H1 (cell line): Measurements from ENCODE around the gene NKAIN2. TPM values are rescaled to one million over a fixed set of nuclear protein-coding genes. Genes with fewer than 3 reads are reported as not detected.
A peak's percentile ranks its signal among the peaks of the same experiment; 100 is the strongest.

Source experiments
- CTCF ChIA-PET: fragments of 300-600 bp; sonication (Branson Sonifier 250); formaldehyde crosslinking; loops from one replicate; lab custom pipeline; 2021; ENCODE audit not compliant: partially characterized antibody; lab: Charles Lee
- POLR2A ChIA-PET: fragments of 300-600 bp; sonication (Branson Sonifier 250); formaldehyde crosslinking; loops from one replicate; lab custom pipeline; 2021; ENCODE audit warnings: inconsistent platforms; ENCODE audit not compliant: partially characterized antibody; lab: Charles Lee
- DNase-seq, 2 experiments: peaks; one replicate each; pipeline versions ENCODE4 v3.0.0 to v3.0.0-alpha.2; 2010 to 2022; ENCODE audit warnings: low spot score in 2 of 2, low read depth in 1 of 2, mixed read lengths in 1 of 2
- FAIRE-seq: peaks from 2 replicates; lab custom pipeline; 2011; peaks lifted over from hg19 to GRCh38; lab: Jason Lieb, UNC
- H2AFZ ChIP-seq: 2 replicates; pipeline ENCODE4 v1.8.1; 2012; ENCODE audit warnings: low read length, inconsistent platforms
- H2AK5ac ChIP-seq: 2 replicates; pipeline ENCODE4 v1.6.1; 2013; ENCODE audit warnings: low read depth, low read length
- H2BK120ac ChIP-seq: replicated peaks from 2 replicates; pipeline ENCODE3; 2013; ENCODE audit warnings: low read depth, low read length, inconsistent platforms
- H2BK12ac ChIP-seq: 2 replicates; pipeline ENCODE4 v1.6.1; 2013; ENCODE audit warnings: low read depth, low read length
- H2BK15ac ChIP-seq: 2 replicates; pipeline ENCODE4 v1.6.1; 2013; ENCODE audit warnings: low read length
- H2BK20ac ChIP-seq: 2 replicates; pipeline ENCODE4 v1.6.1; 2013; ENCODE audit warnings: low read length
- H2BK5ac ChIP-seq: 2 replicates; pipeline ENCODE4 v1.6.1; 2013; ENCODE audit warnings: low read depth, low read length
- H3K14ac ChIP-seq: 2 replicates; pipeline ENCODE4 v1.6.1; 2013; ENCODE audit warnings: inconsistent platforms; ENCODE audit not compliant: insufficient read length
- H3K18ac ChIP-seq: 2 replicates; pipeline ENCODE4 v1.6.1; 2013; ENCODE audit warnings: low read length; ENCODE audit errors: extremely low read depth
- H3K23ac ChIP-seq: 2 replicates; pipeline ENCODE4 v1.6.1; 2013; ENCODE audit warnings: inconsistent platforms; ENCODE audit not compliant: insufficient read length
- H3K23me2 ChIP-seq: 2 replicates; pipeline ENCODE4 v1.6.1; 2013; ENCODE audit warnings: low read depth, low read length
- H3K27ac ChIP-seq: 2 replicates; pipeline ENCODE4 v1.6.1; 2011; ENCODE audit warnings: low read depth, low read length, inconsistent platforms
- H3K27me3 ChIP-seq, 4 experiments: replicated peaks in 1 of 4; 1 replicate in 1 of 4; 2 replicates in 3 of 4; pipeline versions ENCODE4 v1.6.1 to v1.8.1; 2011 to 2013; ENCODE audit warnings: low read length in 3 of 4, mild to moderate bottlenecking in 3 of 4, inconsistent platforms in 2 of 4, mixed read lengths in 2 of 4, moderate library complexity in 1 of 4; ENCODE audit not compliant: control insufficient read depth in 3 of 4, insufficient read depth in 3 of 4; ENCODE audit errors: extremely low read depth in 1 of 4
- H3K36me3 ChIP-seq, 4 experiments: 2 replicates each; pipeline versions ENCODE4 v1.6.1 to v1.8.1; 2011 to 2013; ENCODE audit warnings: mild to moderate bottlenecking in 4 of 4, low read length in 3 of 4, moderate library complexity in 2 of 4, control low read depth in 1 of 4, inconsistent platforms in 1 of 4; ENCODE audit not compliant: insufficient read depth in 4 of 4, control insufficient read depth in 2 of 4
- H3K4ac ChIP-seq: replicated peaks from 2 replicates; pipeline ENCODE3; 2013; ENCODE audit warnings: low read length, low read depth, mixed read lengths, inconsistent platforms; ENCODE audit not compliant: insufficient read length
- H3K4me1 ChIP-seq, 4 experiments: replicated peaks in 1 of 4; 1 replicate in 1 of 4; 2 replicates in 3 of 4; pipeline versions ENCODE4 v1.6.1 to v1.8.1; 2011 to 2013; ENCODE audit warnings: low read length in 3 of 4, inconsistent platforms in 2 of 4, mixed read lengths in 1 of 4; ENCODE audit not compliant: insufficient read depth in 4 of 4, control insufficient read depth in 3 of 4
- H3K4me2 ChIP-seq, 2 experiments: 2 replicates each; pipeline versions ENCODE4 v1.6.1 to v1.8.1; 2011 to 2013; ENCODE audit warnings: low read depth in 2 of 2, low read length in 2 of 2, control low read depth in 1 of 2, inconsistent platforms in 1 of 2, mild to moderate bottlenecking in 1 of 2; ENCODE audit not compliant: insufficient read depth in 1 of 2
- H3K4me3 ChIP-seq, 4 experiments: fragments of 200-600, 300-600 bp in 1 of 4; sonication (generic), shearing (Covaris generic), sonication (Bioruptor Twin) in 1 of 4; 2 replicates each; pipeline versions ENCODE4 v1.5.1 to v1.8.1; 2011 to 2016; ENCODE audit warnings: low read length in 4 of 4, low read depth in 3 of 4, control low read depth in 2 of 4, inconsistent platforms in 2 of 4, mild to moderate bottlenecking in 2 of 4, mixed read lengths in 1 of 4, moderate library complexity in 1 of 4; ENCODE audit not compliant: insufficient read depth in 2 of 4; ENCODE audit errors: extremely low read depth in 1 of 4
- H3K56ac ChIP-seq: replicated peaks from 2 replicates; pipeline ENCODE3; 2013; ENCODE audit warnings: low read depth, mild to moderate bottlenecking, mixed read lengths, low read length, inconsistent platforms; ENCODE audit not compliant: insufficient read length
- H3K79me1 ChIP-seq: 2 replicates; pipeline ENCODE4 v1.6.1; 2013; ENCODE audit warnings: low read depth, low read length, control low read depth
- H3K79me2 ChIP-seq, 2 experiments: 2 replicates each; pipeline versions ENCODE4 v1.6.1 to v1.8.1; 2012 to 2013; ENCODE audit warnings: low read length in 2 of 2, mild to moderate bottlenecking in 2 of 2, inconsistent platforms in 1 of 2; ENCODE audit not compliant: insufficient read depth in 2 of 2, control insufficient read depth in 1 of 2
- H3K9ac ChIP-seq, 4 experiments: replicated peaks in 1 of 4; 1 replicate in 1 of 4; 2 replicates in 3 of 4; pipeline versions ENCODE4 v1.6.1 to v1.8.1; 2011 to 2013; ENCODE audit warnings: low read depth in 3 of 4, low read length in 3 of 4, control low read depth in 2 of 4, mild to moderate bottlenecking in 2 of 4, moderate library complexity in 2 of 4, inconsistent platforms in 1 of 4; ENCODE audit errors: extremely low read depth in 1 of 4
- H3K9me3 ChIP-seq, 2 experiments: 2 replicates each; pipeline versions ENCODE4 v1.6.1 to v1.8.1; 2012 to 2013; ENCODE audit warnings: mild to moderate bottlenecking in 2 of 2, moderate library complexity in 2 of 2, control low read depth in 1 of 2, inconsistent platforms in 1 of 2, low read depth in 1 of 2, low read length in 1 of 2, mixed read lengths in 1 of 2; ENCODE audit not compliant: insufficient read depth in 2 of 2
- H4K20me1 ChIP-seq, 2 experiments: replicated peaks in 1 of 2; 2 replicates each; pipeline versions ENCODE3 to v1.8.1; 2011 to 2013; ENCODE audit warnings: inconsistent platforms in 2 of 2, low read length in 2 of 2, mild to moderate bottlenecking in 1 of 2; ENCODE audit not compliant: insufficient read depth in 2 of 2, control insufficient read depth in 1 of 2
- H4K5ac ChIP-seq: 2 replicates; pipeline ENCODE4 v1.6.1; 2013; ENCODE audit warnings: low read length, low read depth, mixed read lengths, inconsistent platforms; ENCODE audit not compliant: insufficient read length
- H4K8ac ChIP-seq: 2 replicates; pipeline ENCODE4 v1.8.0; 2013; ENCODE audit warnings: mild to moderate bottlenecking, moderate library complexity, low read length, inconsistent platforms; ENCODE audit not compliant: insufficient read depth; ENCODE audit errors: extremely low read depth
- H4K91ac ChIP-seq: replicated peaks from 2 replicates; pipeline ENCODE3; 2013; ENCODE audit warnings: low read length, mixed read lengths, inconsistent platforms; ENCODE audit not compliant: insufficient read length
- BRCA1 ChIP-seq: IDR thresholded peaks from 2 replicates; pipeline ENCODE4 v1.6.1; 2012; ENCODE audit warnings: low read depth, low read length, improper control_type of control experiment
- E2F6 ChIP-seq: IDR thresholded peaks from 2 replicates; pipeline ENCODE4 v1.6.1; 2012; ENCODE audit warnings: inconsistent platforms
- YY1 ChIP-seq: IDR thresholded peaks from 2 replicates; pipeline ENCODE4 v1.6.1; 2011; ENCODE audit warnings: low read depth, mild to moderate bottlenecking, low read length
- WGBS, 2 experiments: shearing (Covaris generic) in 1 of 2; methylation state at CpG; one replicate each; pipeline versions ENCODE4 v1.1.6 to v1.1.7; 2013 to 2015; ENCODE audit warnings: low lambda C conversion rate in 2 of 2, mixed read lengths in 2 of 2, inconsistent platforms in 1 of 2, low coverage in 1 of 2, missing lambda C conversion rate in 1 of 2; ENCODE audit not compliant: insufficient replicate concordance in 2 of 2, insufficient coverage in 1 of 2, insufficient read length in 1 of 2; ENCODE audit errors: extremely low coverage in 1 of 2, missing lambda C conversion rate in 1 of 2; 5-methylcytosine and 5-hydroxymethylcytosine counted together
- polyA plus RNA-seq, 7 experiments: library from polyadenylated mRNA; depleted of rRNA in 3 of 7; stranded (reverse) in 5 of 7; unstranded in 2 of 7; fragments of >200 nt in 5 of 7; fragments of 200-250 nt in 2 of 7; gene quantifications; 1 replicate in 5 of 7; 2 replicates in 1 of 7; 4 replicates in 1 of 7; pipeline versions ENCODE4 v1.2.1 to v1.2.3, GENCODE V29; 2011 to 2013; ENCODE audit warnings: missing spikeins in 2 of 7, mixed read lengths in 2 of 7
- total RNA-seq: library from RNA; stranded (reverse); fragmentation: NEBNext Ultra II Directional; extraction: Animal tissue kit (Norgen Biotek cat#: 25700); gene quantifications from 2 replicates; pipeline ENCODE4 v1.2.1, GENCODE V29; 2021
- TF ChIP-seq, protein P1 (sequence below): IDR thresholded peaks from 2 replicates; pipeline ENCODE4 v1.6.1; 2011; ENCODE audit warnings: low read length, improper control_type of control experiment

Gene NKAIN2
- total and polyA plus RNA-seq, 2 of the 8 experiments (the other 6 are each of a cell fraction or from before 2014, with no cell fraction given): 0.20 to 0.34 TPM

GRCh38 chr6:124770784-124771183 lies 967.1 kb downstream of the NKAIN2 start:
- Histone ChIP-seq H3K9me3 (no peaks in the 10 kb centered on the region), H3K79me1 (no peaks in the 10 kb centered on the region), H3K4me2 (no peak overlapping the region), H4K5ac (no peak overlapping the region), H2BK20ac (no peak overlapping the region), H3K14ac (no peak overlapping the region), H3K4me3 (no peak overlapping the region), H3K27me3 (no peaks in the 10 kb centered on the region), H3K9ac (no peak overlapping the region), H3K56ac (peak overlapping the region; percentile 6), H2BK15ac (no peak overlapping the region), H3K18ac (no peak overlapping the region), H2AFZ (no peak overlapping the region), H3K79me2 (no peaks in the 10 kb centered on the region), H4K8ac (no peak overlapping the region), H3K27ac (no peak overlapping the region), H3K4ac (no peak overlapping the region), H3K23me2 (no peaks in the 10 kb centered on the region), H3K23ac (no peak overlapping the region), H2AK5ac (no peak overlapping the region), H2BK12ac (no peak overlapping the region), H2BK120ac (no peak overlapping the region), H3K36me3 (no peaks in the 10 kb centered on the region), H3K4me1 (no peaks in the 10 kb centered on the region), H4K20me1 (no peaks in the 10 kb centered on the region), H4K91ac (no peak overlapping the region), H2BK5ac (no peak overlapping the region)
- ChIA-PET CTCF (interaction anchor here (0.7 to 0.9 kb wide), 2 partner anchors 25 to 28 kb away, joined by 3 to 5 read pairs; no protein-coding TSS in a partner anchor), POLR2A (no interaction called here)
- 88% methylated on average over 3 of the region's 3 CpGs; no CpG with 5 or more reads in 1 of the 2 experiments for WGBS, 2 experiments
- no peak for FAIRE-seq
- no peak for DNase-seq
- no peak for TF ChIP-seq BRCA1
- no peak for TF ChIP-seq YY1
- TF ChIP-seq E2F6: no peak
- TF ChIP-seq, protein P1, sequence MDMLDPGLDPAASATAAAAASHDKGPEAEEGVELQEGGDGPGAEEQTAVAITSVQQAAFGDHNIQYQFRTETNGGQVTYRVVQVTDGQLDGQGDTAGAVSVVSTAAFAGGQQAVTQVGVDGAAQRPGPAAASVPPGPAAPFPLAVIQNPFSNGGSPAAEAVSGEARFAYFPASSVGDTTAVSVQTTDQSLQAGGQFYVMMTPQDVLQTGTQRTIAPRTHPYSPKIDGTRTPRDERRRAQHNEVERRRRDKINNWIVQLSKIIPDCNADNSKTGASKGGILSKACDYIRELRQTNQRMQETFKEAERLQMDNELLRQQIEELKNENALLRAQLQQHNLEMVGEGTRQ: no peak
